K562 (cell line): ENCODE results near the gene CCDC85C. TPM values are rescaled to one million over a fixed set of nuclear protein-coding genes. Genes with fewer than 3 reads are reported as not detected.

Source experiments
- C11orf30 ChIP-seq: fragments of 450-650 bp; IDR thresholded peaks from 2 replicates; pipeline ENCODE4 v1.6.1; 2016; ENCODE audit warnings: low read depth, mild to moderate bottlenecking
- ESRRA ChIP-seq: fragments of 450-650 bp; IDR thresholded peaks from 2 replicates; pipeline ENCODE4 v1.6.1; 2014; ENCODE audit warnings: low read depth, mild to moderate bottlenecking, moderate library complexity, borderline replicate concordance
- FOXP4 ChIP-seq: sonication (generic); formaldehyde crosslinking; IDR thresholded peaks from 2 replicates; pipeline ENCODE4 v1.8.0; 2022; ENCODE audit warnings: mild to moderate bottlenecking, missing genetic modification reagents, borderline replicate concordance
- HINFP ChIP-seq: fragments of 450-650 bp; conservative IDR thresholded peaks from 2 replicates; pipeline ENCODE4 v1.6.1; 2016; ENCODE audit warnings: missing genetic modification characterization, low read depth, mild to moderate bottlenecking, control low read depth, missing compliant biosample characterization
- NR0B1 ChIP-seq: fragments of 450-650 bp; IDR thresholded peaks from one replicate; pipeline ENCODE4 v1.6.1; 2018; ENCODE audit warnings: mild to moderate bottlenecking, moderate library complexity; ENCODE audit not compliant: partially characterized antibody
- PBX2 ChIP-seq, 2 experiments: IDR thresholded peaks in 1 of 2; conservative IDR thresholded peaks in 1 of 2; 2 replicates each; pipeline ENCODE4 v1.6.1; 2016; ENCODE audit warnings: low read depth in 2 of 2, mild to moderate bottlenecking in 1 of 2, missing compliant biosample characterization in 1 of 2, missing genetic modification characterization in 1 of 2, moderate library complexity in 1 of 2
- PREB ChIP-seq: sonication (generic); formaldehyde crosslinking; IDR thresholded peaks from 2 replicates; pipeline ENCODE4 v1.8.1; 2023; ENCODE audit warnings: mild to moderate bottlenecking, missing genetic modification reagents
- ZFP30 ChIP-seq: fragments of 250-450 bp; sonication (Bioruptor Pico); IDR thresholded peaks from 2 replicates; pipeline ENCODE4 v1.8.0; 2022; ENCODE audit warnings: moderate library complexity, mild to moderate bottlenecking, inconsistent platforms, borderline replicate concordance
- ZKSCAN3 ChIP-seq: fragments of 250-450 bp; sonication (Bioruptor Pico); IDR thresholded peaks from 2 replicates; pipeline ENCODE4 v1.4.0; 2020
- ZNF609 ChIP-seq: sonication (generic); formaldehyde crosslinking; IDR thresholded peaks from 2 replicates; pipeline ENCODE4 v1.8.1; 2023; ENCODE audit warnings: missing genetic modification reagents, mild to moderate bottlenecking, borderline replicate concordance
- polyA plus RNA-seq, 8 experiments: library from polyadenylated mRNA; depleted of rRNA in 4 of 8; stranded (reverse) in 5 of 8; unstranded in 3 of 8; fragments of >200 nt; fragmentation: Nextera tagmentation in 2 of 8; fragmentation: Illumina TruSeq in 1 of 8; extraction: Ambion mirVana in 2 of 8; extraction: Trizol in 1 of 8; gene quantifications; 2 replicates each; pipeline versions ENCODE4 v1.2.1 to v1.2.3, GENCODE V29; 2011 to 2014; ENCODE audit warnings: inconsistent platforms in 1 of 8, missing spikeins in 1 of 8
- total RNA-seq, 7 experiments: library from RNA; depleted of rRNA in 6 of 7; stranded (reverse); fragments of >200 nt in 6 of 7; fragmentation: Illumina TruSeq in 2 of 7; extraction: Trizol in 2 of 7; gene quantifications; 2 replicates each; pipeline versions ENCODE4 v1.2.1 to v1.2.3, GENCODE V29; 2011 to 2021; ENCODE audit warnings: low replicate concordance in 1 of 7

The CCDC85C gene
- total and polyA plus RNA-seq, 9 of the 15 experiments (the other 6 are each of a cell fraction or from before 2014, with no cell fraction given): 0.18 to 22.0 (median 6.3) TPM

- no peak for TF ChIP-seq HINFP (tag)
- TF ChIP-seq PREB (CRISPR knock-in tag): no peak
- no peak for TF ChIP-seq ZKSCAN3 (CRISPR knock-in tag)
- no peak for TF ChIP-seq FOXP4 (CRISPR knock-in tag)
- no peak for TF ChIP-seq ZNF609 (CRISPR knock-in tag)
- no peak for TF ChIP-seq ZFP30
- no peak for TF ChIP-seq ESRRA
- no peak for TF ChIP-seq PBX2 (CRISPR knock-in tag; IDR thresholded peaks at IDR 0.05; ENCODE audit: low read depth)
- TF ChIP-seq PBX2 (tag; conservative IDR thresholded peaks at IDR 0.05; ENCODE audit: low read depth): peak; percentile 48; the same call in 1 of the 2 replicates
- TF ChIP-seq NR0B1: no peak
- peak; percentile 99 for TF ChIP-seq C11orf30
These were observed 122.9 kb downstream of the CCDC85C start, which contains the start of gene CCNK (continued) for GRCh38 chr14:99480917-99481744.
